WTC11 (cell line): Measurements from ENCODE around the gene MKX. TPM values are rescaled to one million over a fixed set of nuclear protein-coding genes. Genes with fewer than 3 reads are reported as not detected.

Source experiments
- ATAC-seq: fragments of 200-7000 bp; cut with Tn5 transposase; 2 replicates; pipeline ENCODE4 v1.10.0; 2021; ENCODE audit warnings: mild to moderate bottlenecking, moderate library complexity
- CTCF ChIA-PET: fragments of 300-600 bp; sonication (Branson Sonifier 250); formaldehyde crosslinking; loops from one replicate; lab custom pipeline; 2021; ENCODE audit warnings: antibody characterized with exemption; lab: Charles Lee
- POLR2A ChIA-PET: fragments of 350-600 bp; sonication (Branson Sonifier 250); formaldehyde crosslinking; loops from one replicate; lab custom pipeline; 2021; ENCODE audit warnings: antibody characterized with exemption; lab: Charles Lee
- DNase-seq: peaks from one replicate; pipeline ENCODE4 v3.0.0; 2021; ENCODE audit warnings: low spot score
- H3K27ac Mint-ChIP-seq: 2 replicates; pipeline ENCODE4 v1.8.0; 2021; ENCODE audit warnings: mixed read lengths
- H3K27me3 Mint-ChIP-seq: 2 replicates; pipeline ENCODE4 v1.8.0; 2021; ENCODE audit warnings: low read depth, mild to moderate bottlenecking, moderate library complexity, mixed read lengths
- H3K36me3 Mint-ChIP-seq: 2 replicates; pipeline ENCODE4 v1.8.0; 2021; ENCODE audit warnings: mixed read lengths
- H3K4me1 Mint-ChIP-seq: 2 replicates; pipeline ENCODE4 v1.8.0; 2022; ENCODE audit warnings: mixed read lengths
- H3K4me3 Mint-ChIP-seq: 2 replicates; pipeline ENCODE4 v1.8.0; 2021; ENCODE audit warnings: mild to moderate bottlenecking, moderate library complexity, mixed read lengths
- H3K9me3 Mint-ChIP-seq: 2 replicates; pipeline ENCODE4 v1.8.0; 2021; ENCODE audit warnings: mixed read lengths
- FOXK1 ChIP-seq: sonication (generic); formaldehyde crosslinking; IDR thresholded peaks from 2 replicates; pipeline ENCODE4 v1.8.0; 2022; ENCODE audit warnings: mild to moderate bottlenecking, moderate library complexity, missing genetic modification reagents
- IRF2 ChIP-seq: sonication (generic); formaldehyde crosslinking; IDR thresholded peaks from 2 replicates; pipeline ENCODE4 v1.8.0; 2022; ENCODE audit warnings: low read depth, missing genetic modification reagents, borderline replicate concordance
- JAZF1 ChIP-seq: fragments of 250-450 bp; sonication (Bioruptor Pico); IDR thresholded peaks from 2 replicates; pipeline ENCODE4 v1.9.0; 2021; ENCODE audit warnings: moderate library complexity, mild to moderate bottlenecking, inconsistent platforms
- MXD4 ChIP-seq: fragments of 250-450 bp; sonication (Bioruptor Pico); IDR thresholded peaks from 2 replicates; pipeline ENCODE4 v1.8.0; 2021; ENCODE audit warnings: mild to moderate bottlenecking, moderate library complexity, borderline replicate concordance
- NFE2L1 ChIP-seq: sonication (generic); formaldehyde crosslinking; IDR thresholded peaks from 2 replicates; pipeline ENCODE4 v1.8.1; 2023; ENCODE audit warnings: missing genetic modification reagents
- NFYB ChIP-seq: sonication (generic); formaldehyde crosslinking; conservative IDR thresholded peaks from 2 replicates; pipeline ENCODE4 v1.8.0; 2022; ENCODE audit warnings: low read depth, missing genetic modification reagents
- NR3C1 ChIP-seq: sonication (generic); formaldehyde crosslinking; conservative IDR thresholded peaks from 2 replicates; pipeline ENCODE4 v1.8.1; 2023; ENCODE audit warnings: low read depth, mild to moderate bottlenecking, missing genetic modification reagents
- OVOL2 ChIP-seq: fragments of 250-450 bp; sonication (Bioruptor Pico); IDR thresholded peaks from 2 replicates; pipeline ENCODE4 v1.9.0; 2021; ENCODE audit warnings: mild to moderate bottlenecking, borderline replicate concordance
- TP53 ChIP-seq: sonication (generic); formaldehyde crosslinking; IDR thresholded peaks from 2 replicates; pipeline ENCODE4 v1.8.1; 2023; ENCODE audit warnings: mild to moderate bottlenecking, missing genetic modification reagents
- ZNF232 ChIP-seq: sonication (generic); formaldehyde crosslinking; IDR thresholded peaks from 2 replicates; pipeline ENCODE4 v1.8.0; 2022; ENCODE audit warnings: mild to moderate bottlenecking, missing genetic modification reagents
- ZNF263 ChIP-seq: sonication (generic); formaldehyde crosslinking; IDR thresholded peaks from 2 replicates; pipeline ENCODE4 v1.8.1; 2022; ENCODE audit warnings: low read depth, mild to moderate bottlenecking, moderate library complexity, missing genetic modification reagents
- ZNF671 ChIP-seq: fragments of 250-450 bp; sonication (Bioruptor Pico); IDR thresholded peaks from 2 replicates; pipeline ENCODE4 v1.8.0; 2021; ENCODE audit warnings: mild to moderate bottlenecking
- total RNA-seq: library from RNA; stranded (reverse); gene quantifications from 3 replicates; pipeline ENCODE4 v1.2.3, GENCODE V29; 2021
- TF ChIP-seq, protein P1 (sequence below): fragments of 250-450 bp; sonication (Bioruptor Pico); IDR thresholded peaks from 2 replicates; pipeline ENCODE4 v1.9.0; 2021; ENCODE audit warnings: mild to moderate bottlenecking
- TF ChIP-seq, protein P2 (sequence below): sonication (generic); formaldehyde crosslinking; IDR thresholded peaks from 2 replicates; pipeline ENCODE4 v1.8.1; 2022; ENCODE audit warnings: low read depth, missing genetic modification reagents, borderline replicate concordance
- TF ChIP-seq, protein P3 (sequence below): sonication (generic); formaldehyde crosslinking; IDR thresholded peaks from 2 replicates; pipeline ENCODE4 v1.8.1; 2022; ENCODE audit warnings: low read depth, mild to moderate bottlenecking, moderate library complexity, missing genetic modification reagents, borderline replicate concordance
- TF ChIP-seq, protein P4 (sequence below): fragments of 250-450 bp; sonication (Bioruptor Pico); IDR thresholded peaks from 2 replicates; pipeline ENCODE4 v2.1.2; 2022; ENCODE audit warnings: mild to moderate bottlenecking, moderate library complexity
- TF ChIP-seq, protein P5 (sequence below): fragments of 250-450 bp; sonication (Bioruptor Pico); IDR thresholded peaks from 2 replicates; pipeline ENCODE4 v1.9.0; 2021; ENCODE audit warnings: mild to moderate bottlenecking
- TF ChIP-seq, protein P6 (sequence below): sonication (generic); formaldehyde crosslinking; IDR thresholded peaks from 2 replicates; pipeline ENCODE4 v1.8.0; 2022; ENCODE audit warnings: mild to moderate bottlenecking, missing genetic modification reagents
- TF ChIP-seq, protein P7 (sequence below): fragments of 250-450 bp; sonication (Bioruptor Pico); conservative IDR thresholded peaks from 2 replicates; pipeline ENCODE4 v1.9.0; 2021; ENCODE audit warnings: mild to moderate bottlenecking
- TF ChIP-seq, protein P8 (sequence below): sonication (generic); formaldehyde crosslinking; conservative IDR thresholded peaks from 2 replicates; pipeline ENCODE4 v1.8.1; 2023; ENCODE audit warnings: mild to moderate bottlenecking, low read depth, missing genetic modification reagents, moderate library complexity

Gene MKX
- total RNA-seq, 1 experiment from 2014 or later = 1.2 TPM

DNA sequence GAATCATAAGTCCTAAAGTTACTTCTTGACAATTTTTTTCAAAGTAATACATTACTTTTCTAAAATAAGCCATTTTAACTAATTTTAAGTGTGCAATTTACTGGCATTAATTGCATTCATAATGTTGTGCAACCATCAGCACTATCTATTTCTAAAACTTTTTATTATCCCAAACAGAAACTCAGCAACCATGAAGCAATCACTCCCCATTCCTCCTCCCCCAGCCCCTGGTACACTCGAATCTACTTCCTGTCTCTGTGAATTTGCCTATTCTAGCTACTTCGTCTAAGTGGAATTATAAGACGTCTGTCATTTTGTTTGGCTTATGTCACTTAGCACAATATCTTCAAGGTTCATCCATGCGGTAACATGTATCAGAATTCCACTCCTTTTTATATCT lies 84.9 kb downstream of the MKX start:
- H3K4me3 Mint-ChIP-seq = no peak overlapping the region
- H3K27ac Mint-ChIP-seq = no peak overlapping the region
- ATAC-seq (no peak), DNase-seq (no peak)
- H3K27me3 Mint-ChIP-seq = no peaks in the 10 kb centered on the region
- POLR2A ChIA-PET = no interaction called here
- CTCF ChIA-PET = interaction anchor here (0.9 to 1.9 kb wide), 2 partner anchors 103 to 581 kb away, joined by 3 to 4 read pairs; no protein-coding TSS in a partner anchor
- peaks cover 25% of the 10 kb centered on the region for H3K4me1 Mint-ChIP-seq
- H3K36me3 Mint-ChIP-seq = no peaks in the 10 kb centered on the region
- TF ChIP-seq MXD4 (CRISPR knock-in tag) (no peak), ZNF671 (CRISPR knock-in tag) (no peak), NR3C1 (CRISPR knock-in tag) (no peak), TP53 (CRISPR knock-in tag) (no peak), ZNF263 (CRISPR knock-in tag) (no peak), IRF2 (CRISPR knock-in tag) (no peak), ZNF232 (no peak), FOXK1 (CRISPR knock-in tag) (no peak), NFYB (no peak)
- TF ChIP-seq, protein P1, sequence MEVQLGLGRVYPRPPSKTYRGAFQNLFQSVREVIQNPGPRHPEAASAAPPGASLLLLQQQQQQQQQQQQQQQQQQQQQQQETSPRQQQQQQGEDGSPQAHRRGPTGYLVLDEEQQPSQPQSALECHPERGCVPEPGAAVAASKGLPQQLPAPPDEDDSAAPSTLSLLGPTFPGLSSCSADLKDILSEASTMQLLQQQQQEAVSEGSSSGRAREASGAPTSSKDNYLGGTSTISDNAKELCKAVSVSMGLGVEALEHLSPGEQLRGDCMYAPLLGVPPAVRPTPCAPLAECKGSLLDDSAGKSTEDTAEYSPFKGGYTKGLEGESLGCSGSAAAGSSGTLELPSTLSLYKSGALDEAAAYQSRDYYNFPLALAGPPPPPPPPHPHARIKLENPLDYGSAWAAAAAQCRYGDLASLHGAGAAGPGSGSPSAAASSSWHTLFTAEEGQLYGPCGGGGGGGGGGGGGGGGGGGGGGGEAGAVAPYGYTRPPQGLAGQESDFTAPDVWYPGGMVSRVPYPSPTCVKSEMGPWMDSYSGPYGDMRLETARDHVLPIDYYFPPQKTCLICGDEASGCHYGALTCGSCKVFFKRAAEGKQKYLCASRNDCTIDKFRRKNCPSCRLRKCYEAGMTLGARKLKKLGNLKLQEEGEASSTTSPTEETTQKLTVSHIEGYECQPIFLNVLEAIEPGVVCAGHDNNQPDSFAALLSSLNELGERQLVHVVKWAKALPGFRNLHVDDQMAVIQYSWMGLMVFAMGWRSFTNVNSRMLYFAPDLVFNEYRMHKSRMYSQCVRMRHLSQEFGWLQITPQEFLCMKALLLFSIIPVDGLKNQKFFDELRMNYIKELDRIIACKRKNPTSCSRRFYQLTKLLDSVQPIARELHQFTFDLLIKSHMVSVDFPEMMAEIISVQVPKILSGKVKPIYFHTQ (CRISPR knock-in tag) = no peak
- TF ChIP-seq, protein P2, sequence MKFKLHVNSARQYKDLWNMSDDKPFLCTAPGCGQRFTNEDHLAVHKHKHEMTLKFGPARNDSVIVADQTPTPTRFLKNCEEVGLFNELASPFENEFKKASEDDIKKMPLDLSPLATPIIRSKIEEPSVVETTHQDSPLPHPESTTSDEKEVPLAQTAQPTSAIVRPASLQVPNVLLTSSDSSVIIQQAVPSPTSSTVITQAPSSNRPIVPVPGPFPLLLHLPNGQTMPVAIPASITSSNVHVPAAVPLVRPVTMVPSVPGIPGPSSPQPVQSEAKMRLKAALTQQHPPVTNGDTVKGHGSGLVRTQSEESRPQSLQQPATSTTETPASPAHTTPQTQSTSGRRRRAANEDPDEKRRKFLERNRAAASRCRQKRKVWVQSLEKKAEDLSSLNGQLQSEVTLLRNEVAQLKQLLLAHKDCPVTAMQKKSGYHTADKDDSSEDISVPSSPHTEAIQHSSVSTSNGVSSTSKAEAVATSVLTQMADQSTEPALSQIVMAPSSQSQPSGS (CRISPR knock-in tag) = no peak
- TF ChIP-seq, protein P3, sequence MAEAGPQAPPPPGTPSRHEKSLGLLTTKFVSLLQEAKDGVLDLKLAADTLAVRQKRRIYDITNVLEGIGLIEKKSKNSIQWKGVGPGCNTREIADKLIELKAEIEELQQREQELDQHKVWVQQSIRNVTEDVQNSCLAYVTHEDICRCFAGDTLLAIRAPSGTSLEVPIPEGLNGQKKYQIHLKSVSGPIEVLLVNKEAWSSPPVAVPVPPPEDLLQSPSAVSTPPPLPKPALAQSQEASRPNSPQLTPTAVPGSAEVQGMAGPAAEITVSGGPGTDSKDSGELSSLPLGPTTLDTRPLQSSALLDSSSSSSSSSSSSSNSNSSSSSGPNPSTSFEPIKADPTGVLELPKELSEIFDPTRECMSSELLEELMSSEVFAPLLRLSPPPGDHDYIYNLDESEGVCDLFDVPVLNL (CRISPR knock-in tag) = no peak
- no peaks in the 10 kb centered on the region for H3K9me3 Mint-ChIP-seq

DNA sequence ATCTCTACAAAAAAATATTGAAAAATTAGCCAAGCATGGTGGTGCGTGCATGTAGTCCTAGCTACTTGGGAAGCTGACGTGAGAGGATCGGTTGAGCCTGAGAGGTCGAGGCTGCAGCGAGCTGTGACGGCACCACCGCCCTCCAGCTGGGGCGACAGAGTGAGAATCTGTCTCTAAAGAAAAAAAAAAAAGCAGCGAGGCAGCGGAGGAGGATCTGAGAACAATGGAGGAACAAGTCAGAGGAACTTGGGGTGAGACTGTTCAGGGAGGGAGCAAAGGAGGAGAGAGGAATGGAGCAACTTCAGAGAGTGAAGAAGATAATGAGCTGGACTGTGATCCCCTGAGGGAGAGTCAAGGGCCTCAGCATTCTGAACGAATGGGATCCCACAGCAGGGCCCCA lies 85.4 kb downstream of the MKX start:
- Mint-ChIP-seq H3K36me3 (no peaks in the 10 kb centered on the region), H3K27ac (no peak overlapping the region), H3K4me1 (peaks cover 25% of the 10 kb centered on the region), H3K9me3 (no peaks in the 10 kb centered on the region), H3K27me3 (no peaks in the 10 kb centered on the region), H3K4me3 (no peak overlapping the region)
- ChIA-PET CTCF (interaction anchor here (0.9 to 1.9 kb wide), 3 partner anchors 101 to 581 kb away, joined by 3 to 4 read pairs (median 3); no protein-coding TSS in a partner anchor), POLR2A (no interaction called here)
- no peak for ATAC-seq
- no peak for DNase-seq
- TF ChIP-seq OVOL2 (CRISPR knock-in tag) (no peak), NFE2L1 (CRISPR knock-in tag) (no peak), NR3C1 (CRISPR knock-in tag) (no peak), JAZF1 (CRISPR knock-in tag) (no peak)
- TF ChIP-seq, protein P4, sequence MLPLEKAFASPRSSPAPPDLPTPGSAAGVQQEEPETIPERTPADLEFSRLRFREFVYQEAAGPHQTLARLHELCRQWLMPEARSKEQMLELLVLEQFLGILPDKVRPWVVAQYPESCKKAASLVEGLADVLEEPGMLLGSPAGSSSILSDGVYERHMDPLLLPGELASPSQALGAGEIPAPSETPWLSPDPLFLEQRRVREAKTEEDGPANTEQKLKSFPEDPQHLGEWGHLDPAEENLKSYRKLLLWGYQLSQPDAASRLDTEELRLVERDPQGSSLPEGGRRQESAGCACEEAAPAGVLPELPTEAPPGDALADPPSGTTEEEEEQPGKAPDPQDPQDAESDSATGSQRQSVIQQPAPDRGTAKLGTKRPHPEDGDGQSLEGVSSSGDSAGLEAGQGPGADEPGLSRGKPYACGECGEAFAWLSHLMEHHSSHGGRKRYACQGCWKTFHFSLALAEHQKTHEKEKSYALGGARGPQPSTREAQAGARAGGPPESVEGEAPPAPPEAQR (CRISPR knock-in tag) = no peak
- TF ChIP-seq, protein P5, sequence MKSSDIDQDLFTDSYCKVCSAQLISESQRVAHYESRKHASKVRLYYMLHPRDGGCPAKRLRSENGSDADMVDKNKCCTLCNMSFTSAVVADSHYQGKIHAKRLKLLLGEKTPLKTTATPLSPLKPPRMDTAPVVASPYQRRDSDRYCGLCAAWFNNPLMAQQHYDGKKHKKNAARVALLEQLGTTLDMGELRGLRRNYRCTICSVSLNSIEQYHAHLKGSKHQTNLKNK (CRISPR knock-in tag) = no peak
- TF ChIP-seq, protein P6, sequence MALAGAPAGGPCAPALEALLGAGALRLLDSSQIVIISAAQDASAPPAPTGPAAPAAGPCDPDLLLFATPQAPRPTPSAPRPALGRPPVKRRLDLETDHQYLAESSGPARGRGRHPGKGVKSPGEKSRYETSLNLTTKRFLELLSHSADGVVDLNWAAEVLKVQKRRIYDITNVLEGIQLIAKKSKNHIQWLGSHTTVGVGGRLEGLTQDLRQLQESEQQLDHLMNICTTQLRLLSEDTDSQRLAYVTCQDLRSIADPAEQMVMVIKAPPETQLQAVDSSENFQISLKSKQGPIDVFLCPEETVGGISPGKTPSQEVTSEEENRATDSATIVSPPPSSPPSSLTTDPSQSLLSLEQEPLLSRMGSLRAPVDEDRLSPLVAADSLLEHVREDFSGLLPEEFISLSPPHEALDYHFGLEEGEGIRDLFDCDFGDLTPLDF = no peak
- TF ChIP-seq, protein P7, sequence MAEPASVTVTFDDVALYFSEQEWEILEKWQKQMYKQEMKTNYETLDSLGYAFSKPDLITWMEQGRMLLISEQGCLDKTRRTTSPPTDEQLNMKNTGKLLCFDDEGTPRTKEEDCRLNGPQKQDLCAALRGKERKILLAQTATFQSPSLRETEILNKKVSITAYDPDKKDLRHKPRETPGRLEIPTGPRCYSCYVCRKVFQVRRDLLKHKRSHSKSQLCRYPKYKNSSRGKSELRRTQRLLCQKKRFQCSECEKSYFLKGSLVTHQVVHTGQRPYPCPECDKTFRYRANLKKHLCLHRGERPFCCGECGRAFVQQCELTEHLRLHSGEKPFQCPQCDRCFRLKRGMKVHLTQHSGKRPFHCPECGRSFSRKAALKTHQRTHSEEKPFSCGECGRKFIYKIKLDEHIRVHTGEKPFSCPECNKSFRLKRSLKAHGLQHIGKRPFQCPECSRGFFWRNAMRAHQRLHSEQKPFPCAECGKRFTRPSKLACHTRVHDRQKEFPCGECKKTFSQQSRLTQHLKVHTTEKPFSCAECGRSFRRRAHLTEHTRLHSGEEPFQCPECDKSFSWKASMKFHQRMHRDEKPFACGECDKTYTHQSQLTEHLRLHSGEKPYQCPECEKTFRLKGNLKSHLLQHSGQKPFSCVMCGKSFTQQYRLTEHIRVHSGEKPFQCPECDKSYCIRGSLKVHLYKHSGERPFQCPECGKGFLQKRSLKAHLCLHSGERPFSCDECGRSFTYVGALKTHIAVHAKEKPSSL = no peak
- TF ChIP-seq, protein P8, sequence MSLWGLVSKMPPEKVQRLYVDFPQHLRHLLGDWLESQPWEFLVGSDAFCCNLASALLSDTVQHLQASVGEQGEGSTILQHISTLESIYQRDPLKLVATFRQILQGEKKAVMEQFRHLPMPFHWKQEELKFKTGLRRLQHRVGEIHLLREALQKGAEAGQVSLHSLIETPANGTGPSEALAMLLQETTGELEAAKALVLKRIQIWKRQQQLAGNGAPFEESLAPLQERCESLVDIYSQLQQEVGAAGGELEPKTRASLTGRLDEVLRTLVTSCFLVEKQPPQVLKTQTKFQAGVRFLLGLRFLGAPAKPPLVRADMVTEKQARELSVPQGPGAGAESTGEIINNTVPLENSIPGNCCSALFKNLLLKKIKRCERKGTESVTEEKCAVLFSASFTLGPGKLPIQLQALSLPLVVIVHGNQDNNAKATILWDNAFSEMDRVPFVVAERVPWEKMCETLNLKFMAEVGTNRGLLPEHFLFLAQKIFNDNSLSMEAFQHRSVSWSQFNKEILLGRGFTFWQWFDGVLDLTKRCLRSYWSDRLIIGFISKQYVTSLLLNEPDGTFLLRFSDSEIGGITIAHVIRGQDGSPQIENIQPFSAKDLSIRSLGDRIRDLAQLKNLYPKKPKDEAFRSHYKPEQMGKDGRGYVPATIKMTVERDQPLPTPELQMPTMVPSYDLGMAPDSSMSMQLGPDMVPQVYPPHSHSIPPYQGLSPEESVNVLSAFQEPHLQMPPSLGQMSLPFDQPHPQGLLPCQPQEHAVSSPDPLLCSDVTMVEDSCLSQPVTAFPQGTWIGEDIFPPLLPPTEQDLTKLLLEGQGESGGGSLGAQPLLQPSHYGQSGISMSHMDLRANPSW = no peak
